ENCODE results near the gene SBK1. TPM values are rescaled to one million over a fixed set of nuclear protein-coding genes. Genes with fewer than 3 reads are reported as not detected.

Gene SBK1
- total and polyA plus RNA-seq, 10 of the 15 experiments (the other 5 are each of a cell fraction or from before 2014, with no cell fraction given) = 0.04 to 0.26 (median 0.06) TPM; not detected in 4

- no peaks in the 10 kb centered on the region for H3K79me2 ChIP-seq (ENCODE audit: control insufficient read depth, insufficient read depth, low read length)
- DNase-seq (ENCODE audit: low read depth, low spot score) (no peak), FAIRE-seq (no peak), ATAC-seq (no peak)
- RAD21 ChIA-PET (ENCODE audit: unreplicated experiment) = no interaction called here
- no peak overlapping the region for H3K4me2 ChIP-seq (ENCODE audit: control insufficient read depth, insufficient read depth)
- H4K20me1 ChIP-seq (ENCODE audit: control insufficient read depth, insufficient read depth) = no peaks in the 10 kb centered on the region
- peaks cover 0 to 11% of the 10 kb centered on the region in 2 experiments; a peak in 2 of 4 replicates for H3K27me3 ChIP-seq (replicated peaks in 1 of 2; ENCODE audit: control insufficient read depth in 2 of 2, insufficient read depth in 2 of 2, low read length in 1 of 2)
- no TSS peak for BruUV-seq (replicated peaks)
- TF ChIP-seq HDAC6 (IDR thresholded peaks at IDR 0.05; ENCODE audit: unreplicated experiment) = no peak
- POLR2A ChIA-PET = no interaction called here
- no peaks in the 10 kb centered on the region for H3K36me3 ChIP-seq (ENCODE audit: control insufficient read depth in 2 of 2, insufficient read depth in 2 of 2, low read length in 1 of 2)
- no peak overlapping the region for H3K9ac ChIP-seq (ENCODE audit: control insufficient read depth, insufficient read depth, low read length)
- no peak overlapping the region for H3K4me3 ChIP-seq
- intact Hi-C loops (cut with micrococcal nuclease; ENCODE audit: unreplicated experiment) = no loop called here
- in situ Hi-C loops (cut with MboI) = no loop called here
- H3K4me1 ChIP-seq (ENCODE audit: control insufficient read depth, insufficient read depth, low read length) = peaks cover 4% of the 10 kb centered on the region; the same call in 1 of the 2 replicates
- SMC1A ChIA-PET (ENCODE audit: uncharacterized antibody, unreplicated experiment) = no interaction called here
- no peaks in the 10 kb centered on the region for H3K9me3 ChIP-seq (replicated peaks; ENCODE audit: control insufficient read depth, insufficient read depth, low read length)
- no peak overlapping the region for H3K27ac ChIP-seq (ENCODE audit: control insufficient read depth, insufficient read depth)
- no peak overlapping the region for H2AFZ ChIP-seq (ENCODE audit: control insufficient read depth, low read depth, low read length)
- WGBS (ENCODE audit: insufficient coverage, insufficient replicate concordance, low lambda C conversion rate, missing lambda C conversion rate) = 72% methylated on average over 10 of the region's 11 CpGs
- CTCF ChIA-PET = no interaction called here
Measured at GRCh38 chr16:28290859-28291254, 1.5 kb upstream of the SBK1 start.

DNA sequence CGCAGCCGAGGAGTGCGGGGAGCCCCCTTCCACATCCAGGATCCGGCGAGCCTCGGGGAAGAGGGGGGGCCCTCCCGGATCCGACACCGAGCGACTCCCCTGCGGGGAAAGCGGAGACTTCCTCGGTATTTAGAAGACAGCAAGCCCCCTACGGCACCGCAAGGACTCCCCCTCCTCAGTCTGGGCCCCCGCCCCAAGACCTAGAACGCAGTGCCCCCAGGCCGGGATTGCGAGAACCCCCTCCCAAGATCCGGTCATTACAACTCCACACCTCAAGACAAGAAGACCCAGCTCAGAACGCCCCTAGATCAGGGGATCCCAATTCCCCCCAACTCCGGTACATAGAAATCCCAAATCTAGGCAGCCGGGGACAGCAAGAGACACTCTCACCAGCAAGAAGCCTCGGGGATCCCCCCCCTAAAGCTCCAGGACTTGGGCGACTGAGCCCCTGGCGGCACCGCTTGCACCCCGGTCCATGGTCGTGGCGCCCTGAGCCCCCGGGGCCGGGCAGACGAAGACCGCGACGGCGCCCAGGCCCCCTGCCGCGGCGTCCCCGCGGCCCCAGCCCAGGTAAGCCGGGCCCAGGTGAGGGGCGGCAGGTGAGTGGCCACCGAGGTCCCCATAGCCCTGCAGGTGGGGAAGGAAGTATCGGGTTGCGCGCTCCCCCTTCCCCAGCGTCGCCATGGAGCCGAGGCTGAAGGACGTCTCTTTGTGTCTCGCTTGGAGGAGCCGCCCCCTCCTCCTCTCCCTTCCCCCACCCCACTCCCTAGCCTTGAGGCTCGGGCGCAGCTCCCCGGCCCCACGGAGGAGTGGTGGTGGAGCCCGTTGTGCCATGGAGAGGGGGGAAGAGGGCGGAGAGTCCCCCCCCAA, 641 bp downstream of the SBK1 start:
- no peak overlapping the region for H3K27ac ChIP-seq (ENCODE audit: control insufficient read depth, insufficient read depth)
- intact Hi-C loops (cut with micrococcal nuclease; ENCODE audit: unreplicated experiment) (no loop called here), in situ Hi-C loops (cut with MboI) (no loop called here)
- SMC1A ChIA-PET (ENCODE audit: uncharacterized antibody, unreplicated experiment) = no interaction called here
- FAIRE-seq (no peak), DNase-seq (ENCODE audit: low read depth, low spot score) (no peak), ATAC-seq (no peak)
- no peaks in the 10 kb centered on the region for H3K79me2 ChIP-seq (ENCODE audit: control insufficient read depth, insufficient read depth, low read length)
- no peaks in the 10 kb centered on the region for H4K20me1 ChIP-seq (ENCODE audit: control insufficient read depth, insufficient read depth)
- POLR2A ChIA-PET = no interaction called here
- CTCF ChIA-PET = interaction anchor here (1.6 kb wide), 1 partner anchor 29 kb away, joined by 3 read pairs; no protein-coding TSS in a partner anchor
- RAD21 ChIA-PET (ENCODE audit: unreplicated experiment) = no interaction called here
- peak overlapping the region; percentile 27 for H3K9ac ChIP-seq (ENCODE audit: control insufficient read depth, insufficient read depth, low read length)
- 3% methylated on average over 57 of the region's 60 CpGs for WGBS (ENCODE audit: insufficient coverage, insufficient replicate concordance, low lambda C conversion rate, missing lambda C conversion rate)
- BruUV-seq (replicated peaks) = no TSS peak
- peak overlapping the region; percentile 29 for H2AFZ ChIP-seq (ENCODE audit: control insufficient read depth, low read depth, low read length)
- no peaks in the 10 kb centered on the region for H3K9me3 ChIP-seq (replicated peaks; ENCODE audit: control insufficient read depth, insufficient read depth, low read length)
- H3K4me2 ChIP-seq (ENCODE audit: control insufficient read depth, insufficient read depth) = peak overlapping the region; percentile 79
- TF ChIP-seq CHD2 (IDR thresholded peaks at IDR 0.05; ENCODE audit: borderline replicate concordance, low read depth, low read length) (no peak), ZNF274 (IDR thresholded peaks at IDR 0.05; ENCODE audit: insufficient read depth, insufficient read length) (no peak), TCF3 (IDR thresholded peaks at IDR 0.05; ENCODE audit: borderline replicate concordance, insufficient read depth, low read depth, low read length) (no peak), SUZ12 (IDR thresholded peaks at IDR 0.05; ENCODE audit: unreplicated experiment) (peak; percentile 15)
- no peaks in the 10 kb centered on the region for H3K36me3 ChIP-seq (ENCODE audit: control insufficient read depth in 2 of 2, insufficient read depth in 2 of 2, low read length in 1 of 2)
- peak overlapping the region; percentile 35; the same call in 1 of the 2 replicates for H3K4me3 ChIP-seq
- H3K4me1 ChIP-seq (ENCODE audit: control insufficient read depth, insufficient read depth, low read length) = peaks cover 4% of the 10 kb centered on the region; the same call in 1 of the 2 replicates
- peaks cover 0 to 11% of the 10 kb centered on the region in 2 experiments; a peak in 2 of 4 replicates for H3K27me3 ChIP-seq (replicated peaks in 1 of 2; ENCODE audit: control insufficient read depth in 2 of 2, insufficient read depth in 2 of 2, low read length in 1 of 2)

Measured in GM12878 (cell line).